PFSK-1 (cell line): ENCODE results near the gene RABGAP1L.

Experiments
- POLR2AphosphoS5 ChIP-seq: IDR thresholded peaks from 2 replicates; pipeline ENCODE4 v1.6.1; 2012; ENCODE audit warnings: low read depth, mild to moderate bottlenecking, control low read depth, low read length, moderate library complexity
- REST ChIP-seq, 2 experiments: IDR thresholded peaks; 2 replicates each; pipeline versions ENCODE4 v1.6.1 to v1.8.0; 2011 to 2012; ENCODE audit warnings: low read depth in 2 of 2, low read length in 2 of 2, control low read depth in 1 of 2, inconsistent platforms in 1 of 2, mild to moderate bottlenecking in 1 of 2, moderate library complexity in 1 of 2; ENCODE audit not compliant: insufficient read depth in 1 of 2
- SIN3A ChIP-seq: IDR thresholded peaks from 2 replicates; pipeline ENCODE4 v1.6.1; 2012; ENCODE audit warnings: mild to moderate bottlenecking, low read length, moderate library complexity, borderline replicate concordance; ENCODE audit not compliant: insufficient read depth
- TAF1 ChIP-seq: IDR thresholded peaks from 2 replicates; pipeline ENCODE4 v1.6.1; 2012; ENCODE audit warnings: low read length, control low read depth, borderline replicate concordance; ENCODE audit not compliant: insufficient read depth

GRCh38 chr1:174657411-174657810 lies 498.1 kb downstream of the RABGAP1L start:
- no peak for TF ChIP-seq TAF1
- TF ChIP-seq REST (IDR thresholded peaks at IDR 0.05; ENCODE audit: insufficient read depth in 1 of 2, low read depth in 2 of 2, low read length in 2 of 2): no peak
- no peak for TF ChIP-seq POLR2AphosphoS5
- TF ChIP-seq SIN3A: no peak
